ENCODE results near the gene CEP57.
A peak's percentile ranks its signal among the peaks of the same experiment; 100 is the strongest.

The CEP57 gene

GRCh38 chr11:95766701-95767100 lies 23.6 kb upstream of the CEP57 start:
- H3K4me3 ChIP-seq (replicated peaks in 1 of 2; ENCODE audit: low read depth in 2 of 2, low read length in 2 of 2): no peak overlapping the region
- TF ChIP-seq CTCF (IDR thresholded peaks at IDR 0.05; ENCODE audit: low read depth, low read length): no peak
- DNase-seq (ENCODE audit: low read depth in 2 of 2): no peak

GRCh38 chr11:95767498-95767897 lies 22.8 kb upstream of the CEP57 start:
- peak; percentile 75 to 86 for DNase-seq (ENCODE audit: low read depth in 2 of 2)
- TF ChIP-seq CTCF (IDR thresholded peaks at IDR 0.05; ENCODE audit: low read depth, low read length): no peak
- no peak overlapping the region for H3K4me3 ChIP-seq (replicated peaks in 1 of 2; ENCODE audit: low read depth in 2 of 2, low read length in 2 of 2)

GRCh38 chr11:95768521-95768920 lies 21.8 kb upstream of the CEP57 start:
- no peak for TF ChIP-seq CTCF (IDR thresholded peaks at IDR 0.05; ENCODE audit: low read depth, low read length)
- DNase-seq (ENCODE audit: low read depth in 2 of 2): peak in 1 of 2 donors; percentile 6
- no peak overlapping the region for H3K4me3 ChIP-seq (replicated peaks in 1 of 2; ENCODE audit: low read depth in 2 of 2, low read length in 2 of 2)

- DNase-seq (ENCODE audit: low read depth in 2 of 2): no peak
- no peak overlapping the region for H3K4me3 ChIP-seq (replicated peaks in 1 of 2; ENCODE audit: low read depth in 2 of 2, low read length in 2 of 2)
- TF ChIP-seq CTCF (IDR thresholded peaks at IDR 0.05; ENCODE audit: low read depth, low read length): no peak
Observed at GRCh38 chr11:95776859-95777258, 13.4 kb upstream of the CEP57 start.

GRCh38 chr11:95778699-95779098 lies 11.6 kb upstream of the CEP57 start:
- H3K4me3 ChIP-seq (replicated peaks in 1 of 2; ENCODE audit: low read depth in 2 of 2, low read length in 2 of 2): no peak overlapping the region
- DNase-seq (ENCODE audit: low read depth in 2 of 2): no peak
- TF ChIP-seq CTCF (IDR thresholded peaks at IDR 0.05; ENCODE audit: low read depth, low read length): no peak

GRCh38 chr11:95780544-95780943 lies 9.8 kb upstream of the CEP57 start:
- no peak for TF ChIP-seq CTCF (IDR thresholded peaks at IDR 0.05; ENCODE audit: low read depth, low read length)
- DNase-seq (ENCODE audit: low read depth in 2 of 2): no peak
- no peak overlapping the region for H3K4me3 ChIP-seq (replicated peaks in 1 of 2; ENCODE audit: low read depth in 2 of 2, low read length in 2 of 2)

GRCh38 chr11:95788921-95789505 lies 1.3 kb upstream of the CEP57 start:
- TF ChIP-seq CTCF (IDR thresholded peaks at IDR 0.05; ENCODE audit: low read depth, low read length): peak; percentile 37
- peak overlapping the region; percentile 88 to 97 for H3K4me3 ChIP-seq (replicated peaks in 1 of 2; ENCODE audit: low read depth in 2 of 2, low read length in 2 of 2)
- peak; percentile 47 to 48 for DNase-seq (ENCODE audit: low read depth in 2 of 2)
